Breast epithelium (tissue), 4 donors: Measurements from ENCODE around the gene NPAS4. TPM values are rescaled to one million over a fixed set of nuclear protein-coding genes. Genes with fewer than 3 reads are reported as not detected.

Source experiments
- DNase-seq, 2 donors: peaks; one replicate each; pipeline ENCODE4 v3.0.0-alpha.2; 2019; ENCODE audit warnings: low spot score in 2 of 2
- H3K27ac ChIP-seq, 2 donors: fragments of 200-600 bp; sonication (generic) in 1 of 2; one replicate each; pipeline ENCODE4 v1.5.1; 2016 to 2019; ENCODE audit warnings: mild to moderate bottlenecking in 1 of 2
- H3K27me3 ChIP-seq, 2 donors: fragments of 200-600 bp; sonication (generic) in 1 of 2; one replicate each; pipeline versions ENCODE4 v1.5.1 to v1.6.0; 2017 to 2019; ENCODE audit warnings: control low read depth in 1 of 2, mild to moderate bottlenecking in 1 of 2
- H3K36me3 ChIP-seq: fragments of 200-600 bp; one replicate; pipeline ENCODE4 v1.5.1; 2019
- H3K4me1 ChIP-seq, 2 donors: fragments of 200-600 bp; sonication (generic); one replicate each; pipeline ENCODE4 v1.5.1; 2016 to 2019; ENCODE audit warnings: control low read depth in 1 of 2
- H3K4me3 ChIP-seq, 3 donors: fragments of 200-600 bp; sonication (generic); 1 replicate in 2 of 3; 2 replicates in 1 of 3; pipeline ENCODE4 v1.5.1; 2016 to 2019; ENCODE audit warnings: mild to moderate bottlenecking in 3 of 3, moderate library complexity in 2 of 3
- H3K9me3 ChIP-seq, 2 donors: fragments of 200-600 bp; sonication (generic) in 1 of 2; one replicate each; pipeline ENCODE4 v1.5.1; 2016 to 2019; ENCODE audit warnings: control low read depth in 1 of 2
- POLR2A ChIP-seq: fragments of 450-650 bp; IDR thresholded peaks from one replicate; pipeline ENCODE4 v1.6.1; 2016; ENCODE audit warnings: antibody characterized with exemption, mild to moderate bottlenecking, moderate library complexity
- POLR2AphosphoS5 ChIP-seq, 3 donors: sonication (generic); formaldehyde crosslinking; IDR thresholded peaks; one replicate each; pipeline ENCODE4 v1.6.1; 2017; ENCODE audit warnings: antibody characterized with exemption in 3 of 3
- intact Hi-C: fragments of 100-400 bp; cut with DNase I; formaldehyde crosslinking; loops from one replicate; pipeline ENCODE4 v1.15.1; 2023; ENCODE audit warnings: low total_unique reads
- total RNA-seq, 3 donors: library from RNA; depleted of rRNA; stranded (reverse); fragments of >200 nt; gene quantifications; one replicate each; pipeline ENCODE4 v1.1.0, GENCODE V29; 2016
- TF ChIP-seq, protein P1 (sequence below), 3 donors: fragments of 450-650 bp; IDR thresholded peaks; one replicate each; pipeline ENCODE4 v1.5.1; 2016 to 2017; ENCODE audit warnings: antibody characterized with exemption in 3 of 3, mild to moderate bottlenecking in 3 of 3, moderate library complexity in 3 of 3

Gene NPAS4
- total RNA-seq, 3 donors from 2014 or later, result not detected

- no peak for DNase-seq
- intact Hi-C loops, result no loop called here
- TF ChIP-seq POLR2A (no peak), POLR2AphosphoS5 (IDR thresholded peaks at IDR 0.05) (no peak)
- TF ChIP-seq, protein P1, sequence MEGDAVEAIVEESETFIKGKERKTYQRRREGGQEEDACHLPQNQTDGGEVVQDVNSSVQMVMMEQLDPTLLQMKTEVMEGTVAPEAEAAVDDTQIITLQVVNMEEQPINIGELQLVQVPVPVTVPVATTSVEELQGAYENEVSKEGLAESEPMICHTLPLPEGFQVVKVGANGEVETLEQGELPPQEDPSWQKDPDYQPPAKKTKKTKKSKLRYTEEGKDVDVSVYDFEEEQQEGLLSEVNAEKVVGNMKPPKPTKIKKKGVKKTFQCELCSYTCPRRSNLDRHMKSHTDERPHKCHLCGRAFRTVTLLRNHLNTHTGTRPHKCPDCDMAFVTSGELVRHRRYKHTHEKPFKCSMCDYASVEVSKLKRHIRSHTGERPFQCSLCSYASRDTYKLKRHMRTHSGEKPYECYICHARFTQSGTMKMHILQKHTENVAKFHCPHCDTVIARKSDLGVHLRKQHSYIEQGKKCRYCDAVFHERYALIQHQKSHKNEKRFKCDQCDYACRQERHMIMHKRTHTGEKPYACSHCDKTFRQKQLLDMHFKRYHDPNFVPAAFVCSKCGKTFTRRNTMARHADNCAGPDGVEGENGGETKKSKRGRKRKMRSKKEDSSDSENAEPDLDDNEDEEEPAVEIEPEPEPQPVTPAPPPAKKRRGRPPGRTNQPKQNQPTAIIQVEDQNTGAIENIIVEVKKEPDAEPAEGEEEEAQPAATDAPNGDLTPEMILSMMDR (IDR thresholded peaks at IDR 0.05), result no peak
- Histone ChIP-seq H3K4me3 (no peak overlapping the region), H3K9me3 (no peaks in the 10 kb centered on the region), H3K27me3 (no peaks in the 10 kb centered on the region), H3K4me1 (peaks cover 0 to 4% of the 10 kb centered on the region in 2 donors), H3K36me3 (no peaks in the 10 kb centered on the region), H3K27ac (no peak overlapping the region)
Measured at GRCh38 chr11:66472054-66472453, 51.2 kb downstream of the NPAS4 start.

- H3K4me3 ChIP-seq, result no peak overlapping the region
- no peaks in the 10 kb centered on the region for H3K27me3 ChIP-seq
- TF ChIP-seq, protein P1 (IDR thresholded peaks at IDR 0.05), result no peak
- TF ChIP-seq POLR2AphosphoS5 (IDR thresholded peaks at IDR 0.05) (no peak), POLR2A (no peak)
- H3K9me3 ChIP-seq, result no peaks in the 10 kb centered on the region
- H3K36me3 ChIP-seq, result no peaks in the 10 kb centered on the region
- intact Hi-C loops, result no loop called here
- H3K4me1 ChIP-seq, result no peaks in the 10 kb centered on the region
- DNase-seq, result no peak
- no peak overlapping the region for H3K27ac ChIP-seq
Measured at GRCh38 chr11:66473167-66473566, 52.3 kb downstream of the NPAS4 start.

DNA sequence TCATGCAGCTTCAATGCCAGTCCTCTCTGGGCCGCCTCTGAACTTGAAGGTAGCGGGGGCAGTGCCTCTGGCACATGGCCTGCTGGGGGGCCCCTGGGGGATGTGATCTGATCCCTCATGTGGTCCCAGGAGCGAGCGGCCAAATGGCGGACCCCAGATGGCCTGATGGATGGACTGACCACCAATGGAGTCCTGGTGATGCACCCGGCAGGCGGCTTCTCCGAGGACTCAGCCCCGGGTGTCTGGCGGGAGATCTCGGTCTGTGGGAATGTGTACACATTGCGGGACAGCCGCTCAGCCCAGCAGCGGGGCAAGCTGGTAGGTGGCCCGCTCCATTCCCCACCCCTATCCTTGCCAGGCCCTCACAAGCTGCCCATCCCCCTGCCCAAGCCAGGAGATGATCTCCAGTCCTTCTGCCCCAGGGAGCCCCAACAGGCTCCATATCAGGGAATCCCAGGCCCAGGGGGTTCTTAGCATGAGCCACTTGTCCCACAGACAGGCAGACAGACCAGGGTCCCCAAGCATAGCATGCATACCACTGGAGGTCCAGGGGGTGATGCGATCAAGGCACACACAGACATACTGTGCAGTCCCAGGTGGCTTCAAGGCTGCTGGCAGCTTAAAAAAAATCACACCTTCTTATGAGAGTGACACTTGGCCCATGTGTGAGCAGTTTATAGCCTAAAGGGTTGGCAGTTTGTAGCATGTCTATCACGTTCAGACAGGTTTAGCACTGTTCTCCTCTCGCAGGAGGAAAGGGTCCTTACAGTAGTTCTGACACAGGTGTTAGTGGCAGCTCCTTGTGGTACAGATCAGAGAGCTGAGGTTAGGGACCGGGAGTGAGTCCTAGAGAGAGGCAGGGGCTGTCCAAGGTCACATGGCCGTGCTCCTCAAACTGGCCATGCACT is 53.0 kb downstream of the NPAS4 start:
- no peak for DNase-seq
- intact Hi-C loops, result no loop called here
- no peak for TF ChIP-seq POLR2A
- TF ChIP-seq, protein P1 (IDR thresholded peaks at IDR 0.05), result no peak
- TF ChIP-seq POLR2AphosphoS5 (IDR thresholded peaks at IDR 0.05), result no peak
- no peak overlapping the region for H3K27ac ChIP-seq
- H3K4me3 ChIP-seq, result no peak overlapping the region
- H3K27me3 ChIP-seq, result no peaks in the 10 kb centered on the region
- no peaks in the 10 kb centered on the region for H3K36me3 ChIP-seq
- no peaks in the 10 kb centered on the region for H3K4me1 ChIP-seq
- no peaks in the 10 kb centered on the region for H3K9me3 ChIP-seq

GRCh38 chr11:66475349-66476172 is 54.7 kb downstream of the NPAS4 start:
- Histone ChIP-seq H3K4me3 (no peak overlapping the region), H3K9me3 (no peaks in the 10 kb centered on the region), H3K27me3 (no peaks in the 10 kb centered on the region), H3K27ac (no peak overlapping the region), H3K36me3 (no peaks in the 10 kb centered on the region), H3K4me1 (no peaks in the 10 kb centered on the region)
- DNase-seq, result no peak
- intact Hi-C loops, result no loop called here
- no peak for TF ChIP-seq POLR2A
- TF ChIP-seq, protein P1 (IDR thresholded peaks at IDR 0.05), result no peak
- no peak for TF ChIP-seq POLR2AphosphoS5 (IDR thresholded peaks at IDR 0.05)

Other genes starting within 250 kb of the NPAS4 start
- gene KLC2, start 163.3 kb upstream of the NPAS4 start, total RNA-seq, result 10 to 100 TPM; 13.2 to 15.4 (median 14.1) TPM
- gene RAB1B, start 152.4 kb upstream of the NPAS4 start, total RNA-seq, result 10 to 100 TPM; 87.2 to 99.4 (median 98.2) TPM
- gene CNIH2, start 142.9 kb upstream of the NPAS4 start, total RNA-seq, result under 1 TPM in 1 of 3 donors, not detected in 2; 0.48 TPM
- 10 to 100 TPM; 56.8 to 61.4 (median 57.7) TPM for gene YIF1A, start 131.9 kb upstream of the NPAS4 start, total RNA-seq
- 1 to 10 TPM in 1 of 3 donors, under 1 TPM in 2; 0.16 to 1.6 (median 0.33) TPM for gene TMEM151A, start 129.1 kb upstream of the NPAS4 start, total RNA-seq
- gene CD248, start 104.0 kb upstream of the NPAS4 start, total RNA-seq, result 10 to 100 TPM; 17.3 to 69.1 (median 24.9) TPM
- 1 to 10 TPM; 3.2 to 6.6 (median 5.2) TPM for gene RIN1, start 84.6 kb upstream of the NPAS4 start, total RNA-seq
- 10 to 100 TPM; 52.0 to 61.6 (median 54.3) TPM for gene BRMS1, start 75.9 kb upstream of the NPAS4 start, total RNA-seq
- 10 to 100 TPM; 20.0 to 35.4 (median 30.1) TPM for gene B4GAT1, start 73.4 kb upstream of the NPAS4 start, total RNA-seq
- gene SLC29A2, start 49.3 kb upstream of the NPAS4 start, total RNA-seq, result 1 to 10 TPM; 4.9 to 7.5 (median 6.4) TPM
- 10 to 100 TPM; 33.1 to 42.3 (median 36.8) TPM for gene MRPL11, start 17.8 kb downstream of the NPAS4 start, total RNA-seq
- gene PELI3, start 45.9 kb downstream of the NPAS4 start, total RNA-seq, result 10 to 100 TPM; 16.0 to 20.0 (median 18.6) TPM
- 10 to 100 TPM; 16.5 to 24.3 (median 16.7) TPM for gene DPP3, start 59.4 kb downstream of the NPAS4 start, total RNA-seq
- 10 to 100 TPM; 51.5 to 79.5 (median 63.8) TPM for gene BBS1, start 89.6 kb downstream of the NPAS4 start, total RNA-seq
- gene ZDHHC24, start 125.0 kb downstream of the NPAS4 start, total RNA-seq, result 10 to 100 TPM; 12.9 to 20.0 (median 14.1) TPM
- gene ACTN3, start 125.9 kb downstream of the NPAS4 start, total RNA-seq, result under 1 TPM in 2 of 3 donors, not detected in 1; under 0.01 to 0.16 TPM
- 100 to 1,000 TPM in 2 of 3 donors, 10 to 100 TPM in 1; 98.6 to 149 (median 116) TPM for gene CTSF, start 147.6 kb downstream of the NPAS4 start, total RNA-seq
- under 1 TPM in 1 of 3 donors, not detected in 2; 0.15 TPM for gene CCDC87, start 172.0 kb downstream of the NPAS4 start, total RNA-seq
- 10 to 100 TPM; 27.5 to 44.2 (median 33.1) TPM for gene CCS, start 172.2 kb downstream of the NPAS4 start, total RNA-seq
- gene RBM14, start 195.6 kb downstream of the NPAS4 start, total RNA-seq, result 10 to 100 TPM; 42.6 to 55.0 (median 54.6) TPM
- gene RBM4, start 217.7 kb downstream of the NPAS4 start, total RNA-seq, result 10 to 100 TPM; 73.9 to 98.3 (median 81.0) TPM